ENCODE data around the gene EXD3. TPM values are rescaled to one million over a fixed set of nuclear protein-coding genes. Genes with fewer than 3 reads are reported as not detected.

EXD3 gene
- total RNA-seq, 1 experiment from 2014 or later, result 2.8 TPM

GRCh38 chr9:137427454-137428310 lies 4.7 kb upstream of the EXD3 start:
- no peak overlapping the region for H3K9ac ChIP-seq (ENCODE audit: low read length)
- H3K36me3 ChIP-seq (ENCODE audit: insufficient read depth, low read length), result no peaks in the 10 kb centered on the region
- no peak overlapping the region for H3K4me3 ChIP-seq (ENCODE audit: low read length)
- no peaks in the 10 kb centered on the region for H3K9me2 ChIP-seq (replicated peaks; ENCODE audit: insufficient read depth, low read length)
- no peaks in the 10 kb centered on the region for H4K20me1 ChIP-seq (ENCODE audit: insufficient read depth, low read depth, low read length)
- peaks cover 17% of the 10 kb centered on the region for H3K4me1 ChIP-seq (ENCODE audit: low read length)
- H3K4me2 ChIP-seq (ENCODE audit: low read depth, low read length, poor library complexity, severe bottlenecking), result no peak overlapping the region
- H3K27ac ChIP-seq (ENCODE audit: low read length), result no peak overlapping the region
- no peaks in the 10 kb centered on the region for H3K27me3 ChIP-seq (ENCODE audit: low read length)
- no peak overlapping the region for H2AFZ ChIP-seq (ENCODE audit: low read length)
- DNase-seq, result no peak
- H3K9me3 ChIP-seq (ENCODE audit: low read length), result no peaks in the 10 kb centered on the region
- H3K79me2 ChIP-seq (ENCODE audit: low read length), result no peaks in the 10 kb centered on the region

- H3K9ac ChIP-seq (ENCODE audit: low read length), result no peak overlapping the region
- no peak overlapping the region for H3K4me3 ChIP-seq (ENCODE audit: low read length)
- H3K4me1 ChIP-seq (ENCODE audit: low read length), result peaks cover 29% of the 10 kb centered on the region
- no peak overlapping the region for H2AFZ ChIP-seq (ENCODE audit: low read length)
- DNase-seq, result no peak
- no peaks in the 10 kb centered on the region for H3K36me3 ChIP-seq (ENCODE audit: insufficient read depth, low read length)
- H3K27me3 ChIP-seq (ENCODE audit: low read length), result no peaks in the 10 kb centered on the region
- H3K79me2 ChIP-seq (ENCODE audit: low read length), result peaks cover 13% of the 10 kb centered on the region
- no peaks in the 10 kb centered on the region for H3K9me2 ChIP-seq (replicated peaks; ENCODE audit: insufficient read depth, low read length)
- H3K4me2 ChIP-seq (ENCODE audit: low read depth, low read length, poor library complexity, severe bottlenecking), result no peak overlapping the region
- no peak overlapping the region for H3K27ac ChIP-seq (ENCODE audit: low read length)
- no peaks in the 10 kb centered on the region for H4K20me1 ChIP-seq (ENCODE audit: insufficient read depth, low read depth, low read length)
- no peaks in the 10 kb centered on the region for H3K9me3 ChIP-seq (ENCODE audit: low read length)
Observed at GRCh38 chr9:137426018-137426681, 3.2 kb upstream of the EXD3 start.

GRCh38 chr9:137423514-137424291 lies 741 bp upstream of the EXD3 start:
- no peak overlapping the region for H3K27ac ChIP-seq (ENCODE audit: low read length)
- no peak overlapping the region for H3K4me3 ChIP-seq (ENCODE audit: low read length)

GRCh38 chr9:137421838-137422603 lies 941 bp downstream of the EXD3 start:
- Histone ChIP-seq H3K9me3 (ENCODE audit: low read length) (no peaks in the 10 kb centered on the region), H4K20me1 (ENCODE audit: insufficient read depth, low read depth, low read length) (no peaks in the 10 kb centered on the region), H3K79me2 (ENCODE audit: low read length) (peaks cover 13% of the 10 kb centered on the region), H3K27ac (ENCODE audit: low read length) (no peak overlapping the region), H3K4me2 (ENCODE audit: low read depth, low read length, poor library complexity, severe bottlenecking) (peak overlapping the region; percentile 100), H3K4me3 (ENCODE audit: low read length) (peak overlapping the region; percentile 99), H3K27me3 (ENCODE audit: low read length) (no peaks in the 10 kb centered on the region), H3K36me3 (ENCODE audit: insufficient read depth, low read length) (no peaks in the 10 kb centered on the region), H3K9ac (ENCODE audit: low read length) (peak overlapping the region; percentile 93), H2AFZ (ENCODE audit: low read length) (peak overlapping the region; percentile 95), H3K4me1 (ENCODE audit: low read length) (peaks cover 15% of the 10 kb centered on the region), H3K9me2 (replicated peaks; ENCODE audit: insufficient read depth, low read length) (no peaks in the 10 kb centered on the region)
- no peak for DNase-seq

More at GRCh38 chr9:137423514-137424291, 741 bp upstream of the EXD3 start:
- H3K79me2 ChIP-seq (ENCODE audit: low read length), result peaks cover 13% of the 10 kb centered on the region
- no peak overlapping the region for H3K9ac ChIP-seq (ENCODE audit: low read length)
- H3K4me2 ChIP-seq (ENCODE audit: low read depth, low read length, poor library complexity, severe bottlenecking), result no peak overlapping the region
- H3K4me1 ChIP-seq (ENCODE audit: low read length), result peaks cover 15% of the 10 kb centered on the region
- no peaks in the 10 kb centered on the region for H3K9me3 ChIP-seq (ENCODE audit: low read length)
- no peak overlapping the region for H2AFZ ChIP-seq (ENCODE audit: low read length)
- no peaks in the 10 kb centered on the region for H3K27me3 ChIP-seq (ENCODE audit: low read length)
- DNase-seq, result no peak
- H3K9me2 ChIP-seq (replicated peaks; ENCODE audit: insufficient read depth, low read length), result no peaks in the 10 kb centered on the region
- no peaks in the 10 kb centered on the region for H3K36me3 ChIP-seq (ENCODE audit: insufficient read depth, low read length)
- no peaks in the 10 kb centered on the region for H4K20me1 ChIP-seq (ENCODE audit: insufficient read depth, low read depth, low read length)

GRCh38 chr9:137417161-137418021 lies 5.6 kb downstream of the EXD3 start:
- Histone ChIP-seq H3K4me1 (ENCODE audit: low read length) (peaks cover 15% of the 10 kb centered on the region), H2AFZ (ENCODE audit: low read length) (no peak overlapping the region), H3K27me3 (ENCODE audit: low read length) (no peaks in the 10 kb centered on the region), H3K4me3 (ENCODE audit: low read length) (no peak overlapping the region), H3K4me2 (ENCODE audit: low read depth, low read length, poor library complexity, severe bottlenecking) (no peak overlapping the region), H3K9ac (ENCODE audit: low read length) (no peak overlapping the region), H3K79me2 (ENCODE audit: low read length) (peaks cover 10% of the 10 kb centered on the region), H3K9me3 (ENCODE audit: low read length) (no peaks in the 10 kb centered on the region), H3K9me2 (replicated peaks; ENCODE audit: insufficient read depth, low read length) (no peaks in the 10 kb centered on the region), H3K27ac (ENCODE audit: low read length) (no peak overlapping the region), H3K36me3 (ENCODE audit: insufficient read depth, low read length) (no peaks in the 10 kb centered on the region), H4K20me1 (ENCODE audit: insufficient read depth, low read depth, low read length) (peaks cover 6% of the 10 kb centered on the region; the same call in 1 of the 2 replicates)
- DNase-seq, result no peak

- Histone ChIP-seq H3K27me3 (ENCODE audit: low read length) (no peaks in the 10 kb centered on the region), H3K36me3 (ENCODE audit: insufficient read depth, low read length) (no peaks in the 10 kb centered on the region), H3K9me2 (replicated peaks; ENCODE audit: insufficient read depth, low read length) (no peaks in the 10 kb centered on the region), H4K20me1 (ENCODE audit: insufficient read depth, low read depth, low read length) (peaks cover 7% of the 10 kb centered on the region; the same call in 1 of the 2 replicates), H3K27ac (ENCODE audit: low read length) (no peak overlapping the region), H3K4me3 (ENCODE audit: low read length) (no peak overlapping the region), H2AFZ (ENCODE audit: low read length) (no peak overlapping the region), H3K79me2 (ENCODE audit: low read length) (peaks cover 3% of the 10 kb centered on the region; the same call in 1 of the 2 replicates), H3K9ac (ENCODE audit: low read length) (no peak overlapping the region), H3K9me3 (ENCODE audit: low read length) (no peaks in the 10 kb centered on the region), H3K4me1 (ENCODE audit: low read length) (peaks cover 8% of the 10 kb centered on the region), H3K4me2 (ENCODE audit: low read depth, low read length, poor library complexity, severe bottlenecking) (no peak overlapping the region)
- no peak for DNase-seq
Observed at GRCh38 chr9:137416563-137417151, 6.3 kb downstream of the EXD3 start.

- Histone ChIP-seq H3K9ac (ENCODE audit: low read length) (no peak overlapping the region), H3K79me2 (ENCODE audit: low read length) (no peaks in the 10 kb centered on the region), H3K27ac (ENCODE audit: low read length) (no peak overlapping the region), H3K9me2 (replicated peaks; ENCODE audit: insufficient read depth, low read length) (no peaks in the 10 kb centered on the region), H3K27me3 (ENCODE audit: low read length) (no peaks in the 10 kb centered on the region), H2AFZ (ENCODE audit: low read length) (no peak overlapping the region), H3K9me3 (ENCODE audit: low read length) (no peaks in the 10 kb centered on the region), H3K36me3 (ENCODE audit: insufficient read depth, low read length) (no peaks in the 10 kb centered on the region), H4K20me1 (ENCODE audit: insufficient read depth, low read depth, low read length) (peaks cover 10% of the 10 kb centered on the region; the same call in 1 of the 2 replicates), H3K4me1 (ENCODE audit: low read length) (peaks cover 2% of the 10 kb centered on the region), H3K4me3 (ENCODE audit: low read length) (no peak overlapping the region), H3K4me2 (ENCODE audit: low read depth, low read length, poor library complexity, severe bottlenecking) (no peak overlapping the region)
- no peak for DNase-seq
Observed at GRCh38 chr9:137416006-137416562, 6.9 kb downstream of the EXD3 start.

Data from Karpas-422 (cell line).